ENCODE data around the gene PPP1R2.

Gene PPP1R2

GRCh38 chr3:195565716-195566115 is 22.6 kb upstream of the PPP1R2 start:
- ATAC-seq: no peak

GRCh38 chr3:195563317-195563716 is 20.2 kb upstream of the PPP1R2 start:
- ATAC-seq: no peak

GRCh38 chr3:195559723-195560409 is 16.7 kb upstream of the PPP1R2 start:
- ATAC-seq: no peak

GRCh38 chr3:195558602-195559001 is 15.5 kb upstream of the PPP1R2 start:
- ATAC-seq: peak in 1 of 2 donors; percentile 51

GRCh38 chr3:195557322-195557721 is 14.2 kb upstream of the PPP1R2 start:
- ATAC-seq: no peak

GRCh38 chr3:195556390-195556789 is 13.3 kb upstream of the PPP1R2 start:
- no peak for ATAC-seq

- peak in 1 of 2 donors; percentile 21 for ATAC-seq
Measured at GRCh38 chr3:195555110-195555509, 12.0 kb upstream of the PPP1R2 start.

GRCh38 chr3:195554458-195554857 is 11.3 kb upstream of the PPP1R2 start:
- ATAC-seq: no peak

GRCh38 chr3:195553268-195553667 is 10.1 kb upstream of the PPP1R2 start:
- ATAC-seq: no peak

- ATAC-seq: no peak
Measured at GRCh38 chr3:195551381-195551978, 8.4 kb upstream of the PPP1R2 start.

GRCh38 chr3:195550723-195551122 is 7.6 kb upstream of the PPP1R2 start:
- ATAC-seq: peak in 1 of 2 donors; percentile 11

GRCh38 chr3:195549931-195550519 is 6.9 kb upstream of the PPP1R2 start:
- peak; percentile 59 to 60 for ATAC-seq

- peak in 1 of 2 donors; percentile 27 for ATAC-seq
Measured at GRCh38 chr3:195548987-195549386, 5.9 kb upstream of the PPP1R2 start.

GRCh38 chr3:195548501-195548900 is 5.4 kb upstream of the PPP1R2 start:
- ATAC-seq: peak in 1 of 2 donors; percentile 47

GRCh38 chr3:195548006-195548405 is 4.9 kb upstream of the PPP1R2 start:
- no peak for ATAC-seq

- ATAC-seq: no peak
Measured at GRCh38 chr3:195546130-195546560, 3.0 kb upstream of the PPP1R2 start.

- ATAC-seq: no peak
Measured at GRCh38 chr3:195544634-195545033, 1.5 kb upstream of the PPP1R2 start.

GRCh38 chr3:195544230-195544536 is 1.1 kb upstream of the PPP1R2 start:
- no peak for ATAC-seq

GRCh38 chr3:195543500-195544229 is 540 bp upstream of the PPP1R2 start:
- peak in 1 of 2 donors; percentile 1 for ATAC-seq

GRCh38 chr3:195542316-195542697 is 818 bp downstream of the PPP1R2 start:
- no peak for ATAC-seq

GRCh38 chr3:195540511-195540910 is 2.6 kb downstream of the PPP1R2 start:
- no peak for ATAC-seq

- peak in 1 of 2 donors; percentile 11 for ATAC-seq
Measured at GRCh38 chr3:195540027-195540426, 3.1 kb downstream of the PPP1R2 start.

GRCh38 chr3:195539479-195539878 is 3.6 kb downstream of the PPP1R2 start:
- ATAC-seq: no peak

GRCh38 chr3:195537995-195538394 is 5.1 kb downstream of the PPP1R2 start:
- peak; percentile 64 to 68 for ATAC-seq

Measured in activated CD4-positive, CD25-positive, alpha-beta regulatory T cell treated with anti-CD3 and anti-CD28 coated beads, Interleukin-2, amount 50 U/mL, for 24 hours (primary cell).